K562 (cell line): ENCODE results near the gene TP53I13. TPM values are rescaled to one million over a fixed set of nuclear protein-coding genes. Genes with fewer than 3 reads are reported as not detected.

Experiments
- ATF7 ChIP-seq: fragments of 450-650 bp; IDR thresholded peaks from 2 replicates; pipeline ENCODE4 v1.7.1; 2014; ENCODE audit warnings: mild to moderate bottlenecking, moderate library complexity
- CBX3 ChIP-seq, 2 experiments: IDR thresholded peaks; 1 replicate in 1 of 2; 2 replicates in 1 of 2; pipeline ENCODE4 v1.6.1; 2012; ENCODE audit warnings: inconsistent platforms in 2 of 2, low read length in 2 of 2, borderline replicate concordance in 1 of 2, control low read depth in 1 of 2
- FOXJ2 ChIP-seq: fragments of 200-800 bp; sonication (Bioruptor generic); IDR thresholded peaks from 2 replicates; pipeline ENCODE4 v1.6.1; 2016; ENCODE audit warnings: missing genetic modification characterization, missing compliant biosample characterization
- FOXK1 ChIP-seq: sonication (generic); formaldehyde crosslinking; IDR thresholded peaks from 2 replicates; pipeline ENCODE4 v1.8.0; 2022; ENCODE audit warnings: missing genetic modification reagents, mild to moderate bottlenecking, borderline replicate concordance
- NCOR1 ChIP-seq: fragments of 450-650 bp; IDR thresholded peaks from 2 replicates; pipeline ENCODE4 v1.6.1; 2016; ENCODE audit warnings: mild to moderate bottlenecking, moderate library complexity
- NRF1 ChIP-seq, 2 experiments: fragments of 450-650 bp; IDR thresholded peaks in 1 of 2; conservative IDR thresholded peaks in 1 of 2; 2 replicates each; pipeline ENCODE4 v1.6.1; 2014; ENCODE audit warnings: mild to moderate bottlenecking in 2 of 2
- PHF21A ChIP-seq: fragments of 450-650 bp; IDR thresholded peaks from 2 replicates; pipeline ENCODE4 v1.6.1; 2017; ENCODE audit warnings: low read depth, borderline replicate concordance
- POU5F1 ChIP-seq: fragments of 150-350 bp; IDR thresholded peaks from 2 replicates; pipeline ENCODE4 v1.6.1; 2014; ENCODE audit warnings: borderline replicate concordance, low read length, low read depth, mild to moderate bottlenecking; ENCODE audit not compliant: partially characterized antibody
- RBM14 ChIP-seq: fragments of 200-400 bp; formaldehyde crosslinking; IDR thresholded peaks from 2 replicates; pipeline ENCODE4 v1.6.1; 2018; ENCODE audit warnings: low read depth, mild to moderate bottlenecking, low read length, moderate library complexity, borderline replicate concordance; ENCODE audit not compliant: insufficient read depth
- SIRT6 ChIP-seq: IDR thresholded peaks from one replicate; pipeline ENCODE4 v1.6.1; 2012; ENCODE audit warnings: low read depth, mild to moderate bottlenecking, control low read depth, inconsistent platforms, low read length, moderate library complexity
- TCF7L2 ChIP-seq: fragments of 150-350 bp; IDR thresholded peaks from 2 replicates; pipeline ENCODE4 v1.6.1; 2016; ENCODE audit warnings: low read depth, mild to moderate bottlenecking, low read length, moderate library complexity
- ZNF354B ChIP-seq: fragments of 250-450 bp; sonication (Bioruptor Pico); IDR thresholded peaks from 2 replicates; pipeline ENCODE4 v1.4.0; 2020
- ZNF699 ChIP-seq: fragments of 250-450 bp; sonication (Bioruptor Pico); IDR thresholded peaks from 2 replicates; pipeline ENCODE4 v1.8.0; 2021; ENCODE audit warnings: mild to moderate bottlenecking, moderate library complexity; ENCODE audit not compliant: insufficient replicate concordance
- ZNF830 ChIP-seq: fragments of 250-450 bp; sonication (Bioruptor Pico); IDR thresholded peaks from 2 replicates; pipeline ENCODE4 v1.5.0; 2021; ENCODE audit warnings: mild to moderate bottlenecking
- polyA plus RNA-seq, 8 experiments: library from polyadenylated mRNA; depleted of rRNA in 4 of 8; stranded (reverse) in 5 of 8; unstranded in 3 of 8; fragments of >200 nt; fragmentation: Nextera tagmentation in 2 of 8; fragmentation: Illumina TruSeq in 1 of 8; extraction: Ambion mirVana in 2 of 8; extraction: Trizol in 1 of 8; gene quantifications; 2 replicates each; pipeline versions ENCODE4 v1.2.1 to v1.2.3, GENCODE V29; 2011 to 2014; ENCODE audit warnings: inconsistent platforms in 1 of 8, missing spikeins in 1 of 8
- total RNA-seq, 7 experiments: library from RNA; depleted of rRNA in 6 of 7; stranded (reverse); fragments of >200 nt in 6 of 7; fragmentation: Illumina TruSeq in 2 of 7; extraction: Trizol in 2 of 7; gene quantifications; 2 replicates each; pipeline versions ENCODE4 v1.2.1 to v1.2.3, GENCODE V29; 2011 to 2021; ENCODE audit warnings: low replicate concordance in 1 of 7
- TF ChIP-seq, protein P1 (sequence below): fragments of 450-650 bp; IDR thresholded peaks from 2 replicates; pipeline ENCODE4 v1.6.1; 2017; ENCODE audit warnings: antibody characterized with exemption
- TF ChIP-seq, protein P2 (sequence below): fragments of 250-450 bp; sonication (Bioruptor Pico); IDR thresholded peaks from 2 replicates; pipeline ENCODE4 v1.6.1; 2021; ENCODE audit warnings: mild to moderate bottlenecking
- TF ChIP-seq, protein P3 (sequence below): IDR thresholded peaks from 2 replicates; pipeline ENCODE4 v1.6.1; 2011; ENCODE audit not compliant: insufficient read length; ENCODE audit errors: extremely low read depth
- TF ChIP-seq, protein P4 (sequence below): sonication (generic); formaldehyde crosslinking; IDR thresholded peaks from 2 replicates; pipeline ENCODE4 v1.8.0; 2022; ENCODE audit warnings: mild to moderate bottlenecking, missing genetic modification reagents
- TF ChIP-seq, protein P5 (sequence below): fragments of 450-650 bp; IDR thresholded peaks from 2 replicates; pipeline ENCODE4 v1.6.1; 2016; ENCODE audit warnings: mild to moderate bottlenecking

TP53I13 gene
- total and polyA plus RNA-seq, 9 of the 15 experiments (the other 6 are each of a cell fraction or from before 2014, with no cell fraction given) = 0.08 to 28.3 (median 9.1) TPM

DNA sequence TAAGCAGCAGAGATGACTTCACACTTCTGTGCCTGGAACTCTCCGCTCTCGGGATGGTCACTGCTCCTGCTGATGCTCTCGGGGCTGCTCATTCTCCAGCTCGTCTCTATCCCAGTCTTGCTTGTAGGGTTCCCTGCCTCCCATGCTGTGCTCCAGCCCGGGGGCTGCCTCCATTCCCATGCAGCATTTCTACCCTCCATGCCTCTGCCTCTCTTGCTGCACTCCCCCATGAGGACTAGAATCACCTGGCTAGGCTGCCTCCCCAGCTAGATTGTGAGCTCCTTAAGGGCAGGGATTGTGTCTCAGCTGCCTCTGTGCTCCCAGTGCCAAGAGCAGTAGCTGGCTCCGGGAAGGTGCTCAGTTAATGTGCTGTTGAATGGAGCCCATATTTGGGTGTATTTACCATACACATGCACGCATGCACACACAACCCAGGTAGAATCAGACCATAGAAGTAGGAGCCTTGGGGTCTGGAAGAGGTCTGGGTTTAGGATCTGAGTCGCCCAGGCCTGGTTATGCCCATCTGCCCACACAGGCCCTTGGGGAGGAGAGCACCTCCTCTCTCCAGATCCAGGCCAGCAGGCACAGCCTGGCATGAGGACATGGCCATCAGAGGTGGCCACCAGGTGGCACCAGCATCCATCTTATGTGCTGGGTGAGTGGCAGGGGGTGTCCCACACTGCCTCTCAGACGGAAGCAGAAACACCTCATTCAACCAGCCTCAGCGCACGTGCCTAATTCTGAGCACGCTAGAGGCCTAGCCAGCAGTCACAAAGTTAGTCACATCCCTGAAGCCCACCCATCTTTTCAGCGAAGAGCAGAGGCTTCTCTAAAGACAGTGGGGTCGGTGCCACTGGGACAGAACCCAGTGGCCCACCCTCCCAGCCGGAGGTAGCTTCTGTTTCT is 11.6 kb downstream of the TP53I13 start (continued):
- no peak; a peak in 1 of 3 replicates for TF ChIP-seq CBX3 (IDR thresholded peaks at IDR 0.05; ENCODE audit: borderline replicate concordance in 1 of 2, low read length in 2 of 2)
- no peak for TF ChIP-seq ZNF830 (CRISPR knock-in tag)
- TF ChIP-seq PHF21A = no peak
- no peak for TF ChIP-seq NRF1 (conservative IDR thresholded peaks at IDR 0.05 in 1 of 2, IDR thresholded peaks at IDR 0.05 in 1 of 2)
- no peak for TF ChIP-seq SIRT6
- TF ChIP-seq NCOR1 = no peak
- TF ChIP-seq FOXJ2 (tag) = no peak
- TF ChIP-seq ZNF699 (CRISPR knock-in tag) = no peak
- TF ChIP-seq, protein P1, sequence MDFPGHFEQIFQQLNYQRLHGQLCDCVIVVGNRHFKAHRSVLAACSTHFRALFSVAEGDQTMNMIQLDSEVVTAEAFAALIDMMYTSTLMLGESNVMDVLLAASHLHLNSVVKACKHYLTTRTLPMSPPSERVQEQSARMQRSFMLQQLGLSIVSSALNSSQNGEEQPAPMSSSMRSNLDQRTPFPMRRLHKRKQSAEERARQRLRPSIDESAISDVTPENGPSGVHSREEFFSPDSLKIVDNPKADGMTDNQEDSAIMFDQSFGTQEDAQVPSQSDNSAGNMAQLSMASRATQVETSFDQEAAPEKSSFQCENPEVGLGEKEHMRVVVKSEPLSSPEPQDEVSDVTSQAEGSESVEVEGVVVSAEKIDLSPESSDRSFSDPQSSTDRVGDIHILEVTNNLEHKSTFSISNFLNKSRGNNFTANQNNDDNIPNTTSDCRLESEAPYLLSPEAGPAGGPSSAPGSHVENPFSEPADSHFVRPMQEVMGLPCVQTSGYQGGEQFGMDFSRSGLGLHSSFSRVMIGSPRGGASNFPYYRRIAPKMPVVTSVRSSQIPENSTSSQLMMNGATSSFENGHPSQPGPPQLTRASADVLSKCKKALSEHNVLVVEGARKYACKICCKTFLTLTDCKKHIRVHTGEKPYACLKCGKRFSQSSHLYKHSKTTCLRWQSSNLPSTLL = no peak
- no peak for TF ChIP-seq TCF7L2
- no peak for TF ChIP-seq POU5F1
- peak; percentile 18; the same call in 1 of the 2 replicates for TF ChIP-seq ATF7
- TF ChIP-seq, protein P2, sequence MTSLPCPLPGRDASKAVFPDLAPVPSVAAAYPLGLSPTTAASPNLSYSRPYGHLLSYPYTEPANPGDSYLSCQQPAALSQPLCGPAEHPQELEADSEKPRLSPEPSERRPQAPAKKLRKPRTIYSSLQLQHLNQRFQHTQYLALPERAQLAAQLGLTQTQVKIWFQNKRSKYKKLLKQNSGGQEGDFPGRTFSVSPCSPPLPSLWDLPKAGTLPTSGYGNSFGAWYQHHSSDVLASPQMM (CRISPR knock-in tag) = no peak
- TF ChIP-seq, protein P3, sequence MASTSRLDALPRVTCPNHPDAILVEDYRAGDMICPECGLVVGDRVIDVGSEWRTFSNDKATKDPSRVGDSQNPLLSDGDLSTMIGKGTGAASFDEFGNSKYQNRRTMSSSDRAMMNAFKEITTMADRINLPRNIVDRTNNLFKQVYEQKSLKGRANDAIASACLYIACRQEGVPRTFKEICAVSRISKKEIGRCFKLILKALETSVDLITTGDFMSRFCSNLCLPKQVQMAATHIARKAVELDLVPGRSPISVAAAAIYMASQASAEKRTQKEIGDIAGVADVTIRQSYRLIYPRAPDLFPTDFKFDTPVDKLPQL = no peak
- TF ChIP-seq, protein P4, sequence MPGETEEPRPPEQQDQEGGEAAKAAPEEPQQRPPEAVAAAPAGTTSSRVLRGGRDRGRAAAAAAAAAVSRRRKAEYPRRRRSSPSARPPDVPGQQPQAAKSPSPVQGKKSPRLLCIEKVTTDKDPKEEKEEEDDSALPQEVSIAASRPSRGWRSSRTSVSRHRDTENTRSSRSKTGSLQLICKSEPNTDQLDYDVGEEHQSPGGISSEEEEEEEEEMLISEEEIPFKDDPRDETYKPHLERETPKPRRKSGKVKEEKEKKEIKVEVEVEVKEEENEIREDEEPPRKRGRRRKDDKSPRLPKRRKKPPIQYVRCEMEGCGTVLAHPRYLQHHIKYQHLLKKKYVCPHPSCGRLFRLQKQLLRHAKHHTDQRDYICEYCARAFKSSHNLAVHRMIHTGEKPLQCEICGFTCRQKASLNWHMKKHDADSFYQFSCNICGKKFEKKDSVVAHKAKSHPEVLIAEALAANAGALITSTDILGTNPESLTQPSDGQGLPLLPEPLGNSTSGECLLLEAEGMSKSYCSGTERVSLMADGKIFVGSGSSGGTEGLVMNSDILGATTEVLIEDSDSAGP (CRISPR knock-in tag) = no peak
- TF ChIP-seq ZNF354B (CRISPR knock-in tag) = no peak
- TF ChIP-seq, protein P5, sequence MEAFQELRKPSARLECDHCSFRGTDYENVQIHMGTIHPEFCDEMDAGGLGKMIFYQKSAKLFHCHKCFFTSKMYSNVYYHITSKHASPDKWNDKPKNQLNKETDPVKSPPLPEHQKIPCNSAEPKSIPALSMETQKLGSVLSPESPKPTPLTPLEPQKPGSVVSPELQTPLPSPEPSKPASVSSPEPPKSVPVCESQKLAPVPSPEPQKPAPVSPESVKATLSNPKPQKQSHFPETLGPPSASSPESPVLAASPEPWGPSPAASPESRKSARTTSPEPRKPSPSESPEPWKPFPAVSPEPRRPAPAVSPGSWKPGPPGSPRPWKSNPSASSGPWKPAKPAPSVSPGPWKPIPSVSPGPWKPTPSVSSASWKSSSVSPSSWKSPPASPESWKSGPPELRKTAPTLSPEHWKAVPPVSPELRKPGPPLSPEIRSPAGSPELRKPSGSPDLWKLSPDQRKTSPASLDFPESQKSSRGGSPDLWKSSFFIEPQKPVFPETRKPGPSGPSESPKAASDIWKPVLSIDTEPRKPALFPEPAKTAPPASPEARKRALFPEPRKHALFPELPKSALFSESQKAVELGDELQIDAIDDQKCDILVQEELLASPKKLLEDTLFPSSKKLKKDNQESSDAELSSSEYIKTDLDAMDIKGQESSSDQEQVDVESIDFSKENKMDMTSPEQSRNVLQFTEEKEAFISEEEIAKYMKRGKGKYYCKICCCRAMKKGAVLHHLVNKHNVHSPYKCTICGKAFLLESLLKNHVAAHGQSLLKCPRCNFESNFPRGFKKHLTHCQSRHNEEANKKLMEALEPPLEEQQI = no peak
- no peak for TF ChIP-seq RBM14
- no peak for TF ChIP-seq FOXK1
